Neuronal stem cell (in vitro differentiated cells): ENCODE measurements around the gene PLEKHA6.
A peak's percentile ranks its signal among the peaks of the same experiment; 100 is the strongest.

Source experiments
- DNase-seq: peaks from one replicate; pipeline ENCODE4 v3.0.0-alpha.2; 2013; ENCODE audit warnings: low spot score
- H2AFZ ChIP-seq: one replicate; pipeline ENCODE4 v1.6.1; 2013; ENCODE audit warnings: mild to moderate bottlenecking, low read length, inconsistent platforms
- H2AK5ac ChIP-seq: 2 replicates; pipeline ENCODE4 v1.6.1; 2013; ENCODE audit warnings: low read depth, mild to moderate bottlenecking, inconsistent platforms, low read length, moderate library complexity, mixed read lengths
- H2BK120ac ChIP-seq: 2 replicates; pipeline ENCODE4 v1.6.1; 2013; ENCODE audit warnings: low read depth, mild to moderate bottlenecking, inconsistent platforms, low read length, moderate library complexity, mixed read lengths
- H2BK12ac ChIP-seq: one replicate; pipeline ENCODE4 v1.6.1; 2013; ENCODE audit warnings: low read length, inconsistent platforms
- H2BK15ac ChIP-seq: 2 replicates; pipeline ENCODE4 v1.6.1; 2013; ENCODE audit warnings: mild to moderate bottlenecking, low read length, inconsistent platforms, mixed read lengths
- H2BK5ac ChIP-seq: one replicate; pipeline ENCODE4 v1.6.1; 2013; ENCODE audit warnings: inconsistent platforms, mild to moderate bottlenecking, low read length, moderate library complexity
- H3K14ac ChIP-seq: one replicate; pipeline ENCODE4 v1.6.1; 2013; ENCODE audit warnings: low read length, inconsistent platforms
- H3K18ac ChIP-seq: 2 replicates; pipeline ENCODE4 v1.6.1; 2013; ENCODE audit warnings: low read length, inconsistent platforms
- H3K23ac ChIP-seq: 2 replicates; pipeline ENCODE4 v1.6.1; 2013; ENCODE audit warnings: low read depth, mild to moderate bottlenecking, mixed read lengths, low read length, inconsistent platforms; ENCODE audit not compliant: poor library complexity
- H3K27ac ChIP-seq: replicated peaks from 3 replicates; pipeline ENCODE4 v1.5.1; 2013; ENCODE audit warnings: low read length, inconsistent platforms
- H3K27me3 ChIP-seq, 3 experiments: 2 replicates each; pipeline ENCODE4 v1.6.1; 2013; ENCODE audit warnings: low read length in 3 of 3, mild to moderate bottlenecking in 2 of 3, inconsistent platforms in 1 of 3, low read depth in 1 of 3, mixed read lengths in 1 of 3, moderate library complexity in 1 of 3; ENCODE audit not compliant: control insufficient read depth in 3 of 3, insufficient read depth in 3 of 3
- H3K36me3 ChIP-seq, 2 donors: replicated peaks in 1 of 2; 2 replicates each; pipeline ENCODE4 v1.6.1; 2013; ENCODE audit warnings: low read length in 2 of 2; ENCODE audit not compliant: control insufficient read depth in 2 of 2, insufficient read depth in 2 of 2
- H3K4ac ChIP-seq: 2 replicates; pipeline ENCODE4 v1.6.1; 2013; ENCODE audit warnings: inconsistent platforms, mild to moderate bottlenecking, low read length, moderate library complexity
- H3K4me1 ChIP-seq, 2 donors: 1 replicate in 1 of 2; 2 replicates in 1 of 2; pipeline ENCODE4 v1.6.1; 2013; ENCODE audit warnings: low read length in 2 of 2, low read depth in 1 of 2; ENCODE audit not compliant: control insufficient read depth in 2 of 2, insufficient read depth in 1 of 2
- H3K4me2 ChIP-seq: one replicate; pipeline ENCODE4 v1.6.1; 2013; ENCODE audit warnings: mild to moderate bottlenecking, low read length, inconsistent platforms; ENCODE audit not compliant: insufficient read depth, poor library complexity, severe bottlenecking
- H3K4me3 ChIP-seq, 2 donors: 2 replicates each; pipeline ENCODE4 v1.5.1; 2013; ENCODE audit warnings: low read length in 2 of 2, mild to moderate bottlenecking in 2 of 2, inconsistent platforms in 1 of 2, moderate library complexity in 1 of 2
- H3K79me1 ChIP-seq: one replicate; pipeline ENCODE4 v1.6.1; 2013; ENCODE audit warnings: low read depth, mild to moderate bottlenecking, inconsistent platforms, low read length, moderate library complexity
- H3K9ac ChIP-seq: one replicate; pipeline ENCODE4 v1.6.1; 2013; ENCODE audit warnings: mild to moderate bottlenecking, low read depth, low read length, inconsistent platforms; ENCODE audit not compliant: poor library complexity
- H3K9me3 ChIP-seq, 2 donors: replicated peaks in 1 of 2; 2 replicates each; pipeline versions ENCODE3 to v1.6.1; 2013; ENCODE audit warnings: low read length in 2 of 2, mild to moderate bottlenecking in 2 of 2, inconsistent platforms in 1 of 2, low read depth in 1 of 2, mixed read lengths in 1 of 2, moderate library complexity in 1 of 2; ENCODE audit not compliant: control insufficient read depth in 2 of 2, insufficient read depth in 1 of 2
- H4K8ac ChIP-seq: one replicate; pipeline ENCODE4 v1.6.1; 2013; ENCODE audit warnings: low read depth, mild to moderate bottlenecking, inconsistent platforms, low read length, moderate library complexity
- H4K91ac ChIP-seq: one replicate; pipeline ENCODE4 v1.6.1; 2013; ENCODE audit warnings: low read length, low read depth, mild to moderate bottlenecking, inconsistent platforms; ENCODE audit not compliant: poor library complexity
- WGBS, 2 donors: extraction: QIAGEN DNeasy Blood & Tissue Kit; methylation state at CpG; one replicate each; pipeline ENCODE4 v1.1.7; 2013; ENCODE audit warnings: missing lambda C conversion rate in 2 of 2, mixed read lengths in 1 of 2; ENCODE audit not compliant: insufficient read length in 2 of 2, insufficient replicate concordance in 1 of 2; ENCODE audit errors: extremely low coverage in 2 of 2; 5-methylcytosine and 5-hydroxymethylcytosine counted together

PLEKHA6 gene

GRCh38 chr1:204334455-204334854, 25.3 kb downstream of the PLEKHA6 start:
- WGBS, 2 donors: no CpG with 5 or more reads among the region's 7 CpGs
- no peak overlapping the region for H3K18ac ChIP-seq

GRCh38 chr1:204333427-204333826, 26.3 kb downstream of the PLEKHA6 start:
- no peak overlapping the region for H3K4ac ChIP-seq
- peaks cover 0 to 42% (median 1%) of the 10 kb centered on the region in 3 experiments for H3K27me3 ChIP-seq
- H3K27ac ChIP-seq: no peak overlapping the region
- H3K14ac ChIP-seq: no peak overlapping the region
- H2AFZ ChIP-seq: no peak overlapping the region
- H4K8ac ChIP-seq: no peak overlapping the region
- H3K4me3 ChIP-seq: no peak overlapping the region
- H3K23ac ChIP-seq: no peak overlapping the region
- H3K4me1 ChIP-seq: peaks cover 5 to 38% of the 10 kb centered on the region in 2 donors
- no peak for DNase-seq
- H2BK120ac ChIP-seq: no peak overlapping the region
- no peak overlapping the region for H2BK5ac ChIP-seq
- H4K91ac ChIP-seq: no peak overlapping the region
- H2AK5ac ChIP-seq: no peak overlapping the region
- no peak overlapping the region for H3K4me2 ChIP-seq
- H3K79me1 ChIP-seq: no peaks in the 10 kb centered on the region
- no peak overlapping the region for H2BK15ac ChIP-seq
- no CpG with 5 or more reads among the region's 2 CpGs for WGBS, 2 donors
- H2BK12ac ChIP-seq: no peak overlapping the region
- peaks cover 0 to 5% of the 10 kb centered on the region in 2 donors for H3K9me3 ChIP-seq
- H3K36me3 ChIP-seq: no peaks in the 10 kb centered on the region
- no peak overlapping the region for H3K18ac ChIP-seq
- H3K9ac ChIP-seq: no peak overlapping the region

More at GRCh38 chr1:204334455-204334854, 25.3 kb downstream of the PLEKHA6 start:
- H3K4me3 ChIP-seq: no peak overlapping the region
- H3K79me1 ChIP-seq: no peaks in the 10 kb centered on the region
- peaks cover 0 to 3% of the 10 kb centered on the region in 2 donors for H3K9me3 ChIP-seq
- H3K4ac ChIP-seq: no peak overlapping the region
- H2BK15ac ChIP-seq: no peak overlapping the region
- H3K14ac ChIP-seq: no peak overlapping the region
- H2AFZ ChIP-seq: no peak overlapping the region
- no peak overlapping the region for H4K91ac ChIP-seq
- no peak for DNase-seq
- no peaks in the 10 kb centered on the region for H3K36me3 ChIP-seq
- H2BK5ac ChIP-seq: no peak overlapping the region
- H4K8ac ChIP-seq: no peak overlapping the region
- H3K27ac ChIP-seq: no peak overlapping the region
- no peak overlapping the region for H2BK12ac ChIP-seq
- H3K27me3 ChIP-seq: peaks cover 0 to 52% (median 2%) of the 10 kb centered on the region in 3 experiments
- no peak overlapping the region for H2AK5ac ChIP-seq
- H3K4me1 ChIP-seq: peaks cover 5 to 38% of the 10 kb centered on the region in 2 donors
- no peak overlapping the region for H3K23ac ChIP-seq
- H2BK120ac ChIP-seq: no peak overlapping the region
- no peak overlapping the region for H3K9ac ChIP-seq
- H3K4me2 ChIP-seq: no peak overlapping the region

- Histone ChIP-seq H3K4me2 (no peak overlapping the region), H2AFZ (no peak overlapping the region), H3K23ac (no peak overlapping the region), H2BK15ac (no peak overlapping the region), H3K36me3 (no peaks in the 10 kb centered on the region), H3K4me3 (no peak overlapping the region), H3K4ac (no peak overlapping the region), H3K9me3 (peaks cover 0 to 5% of the 10 kb centered on the region in 2 donors), H2BK12ac (no peak overlapping the region), H3K18ac (peak overlapping the region; percentile 18), H4K91ac (no peak overlapping the region), H3K14ac (no peak overlapping the region), H3K79me1 (no peaks in the 10 kb centered on the region), H4K8ac (no peak overlapping the region), H3K27me3 (peaks cover 0 to 29% (median 0%) of the 10 kb centered on the region in 3 experiments), H2BK5ac (peak overlapping the region; percentile 21), H3K4me1 (peaks cover 8 to 29% of the 10 kb centered on the region in 2 donors), H2AK5ac (no peak overlapping the region), H2BK120ac (no peak overlapping the region), H3K27ac (no peak overlapping the region), H3K9ac (no peak overlapping the region)
- WGBS, 2 donors: no CpG with 5 or more reads among the region's 13 CpGs
- no peak for DNase-seq
Observed at GRCh38 chr1:204331847-204332487, 27.8 kb downstream of the PLEKHA6 start.

- no peaks in the 10 kb centered on the region for H3K79me1 ChIP-seq
Observed at GRCh38 chr1:204331275-204331674, 28.5 kb downstream of the PLEKHA6 start.

More at GRCh38 chr1:204331275-204331674, 28.5 kb downstream of the PLEKHA6 start:
- Histone ChIP-seq H3K4me2 (no peak overlapping the region), H4K91ac (no peak overlapping the region), H3K9ac (peak overlapping the region; percentile 31), H3K27ac (no peak overlapping the region), H2AFZ (no peak overlapping the region), H3K14ac (no peak overlapping the region), H2BK120ac (no peak overlapping the region), H3K23ac (no peak overlapping the region), H2BK15ac (no peak overlapping the region), H2BK5ac (no peak overlapping the region), H3K18ac (peak overlapping the region; percentile 25), H3K4ac (no peak overlapping the region), H2BK12ac (no peak overlapping the region), H3K36me3 (no peaks in the 10 kb centered on the region), H2AK5ac (no peak overlapping the region), H3K27me3 (peaks cover 0 to 24% (median 0%) of the 10 kb centered on the region in 3 experiments), H4K8ac (no peak overlapping the region), H3K4me1 (peaks cover 8 to 23% of the 10 kb centered on the region in 2 donors), H3K9me3 (peaks cover 0 to 5% of the 10 kb centered on the region in 2 donors), H3K4me3 (no peak overlapping the region)
- DNase-seq: no peak
- WGBS, 2 donors: no CpG with 5 or more reads among the region's 3 CpGs
